T-helper 2 cell treated with Interferon-gamma antibody and Interleukin-4, amounts not matched to agents 100 ng/mL and 5 ng/mL, for 36 hours (primary cell): ENCODE measurements around the gene LEMD3. TPM values are rescaled to one million over a fixed set of nuclear protein-coding genes. Genes with fewer than 3 reads are reported as not detected.
"Not testable (repeated sequence)": the region's sequence is repeated elsewhere in the genome, so short reads cannot be mapped to it uniquely, and the experiment has no call there.

Experiments
- intact Hi-C: fragments of 100-400 bp; cut with micrococcal nuclease; formaldehyde crosslinking; loops from one replicate; pipeline ENCODE4 v1.15.1; 2023
- total RNA-seq: library from RNA; stranded (reverse); gene quantifications from 2 replicates; pipeline ENCODE4 v1.2.3, GENCODE V29; 2022

LEMD3 gene
- total RNA-seq, 1 donor from 2014 or later: 32.1 TPM

DNA sequence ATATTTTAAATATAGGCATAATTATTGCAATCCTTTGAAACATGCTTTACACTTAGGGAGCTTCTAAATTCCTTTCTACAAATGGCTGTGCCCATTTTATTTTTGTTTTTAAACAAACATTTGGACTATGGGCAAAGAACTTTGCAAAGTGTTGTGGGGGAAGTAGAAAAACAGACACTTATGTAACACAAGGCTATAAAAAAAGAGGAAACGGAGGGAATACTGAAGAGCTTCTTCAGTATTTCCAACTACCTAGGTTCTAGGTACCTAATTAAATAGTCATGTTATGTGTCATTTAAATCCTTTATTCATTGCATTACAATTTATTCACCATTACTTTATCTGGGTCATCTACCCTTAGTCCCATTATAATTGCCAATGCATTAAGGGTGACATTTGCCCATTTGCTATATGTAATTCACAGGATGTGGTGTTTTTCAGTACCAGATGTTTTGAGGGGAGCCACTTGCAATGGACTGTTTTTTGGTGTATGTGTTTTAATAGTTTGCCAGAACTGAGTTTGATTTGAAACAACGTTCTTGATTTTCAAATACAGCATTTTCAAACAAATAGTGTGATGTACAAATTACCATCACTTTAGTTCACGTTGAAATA lies 107.6 kb downstream of the LEMD3 start:
- intact Hi-C loops: no loop called here

DNA sequence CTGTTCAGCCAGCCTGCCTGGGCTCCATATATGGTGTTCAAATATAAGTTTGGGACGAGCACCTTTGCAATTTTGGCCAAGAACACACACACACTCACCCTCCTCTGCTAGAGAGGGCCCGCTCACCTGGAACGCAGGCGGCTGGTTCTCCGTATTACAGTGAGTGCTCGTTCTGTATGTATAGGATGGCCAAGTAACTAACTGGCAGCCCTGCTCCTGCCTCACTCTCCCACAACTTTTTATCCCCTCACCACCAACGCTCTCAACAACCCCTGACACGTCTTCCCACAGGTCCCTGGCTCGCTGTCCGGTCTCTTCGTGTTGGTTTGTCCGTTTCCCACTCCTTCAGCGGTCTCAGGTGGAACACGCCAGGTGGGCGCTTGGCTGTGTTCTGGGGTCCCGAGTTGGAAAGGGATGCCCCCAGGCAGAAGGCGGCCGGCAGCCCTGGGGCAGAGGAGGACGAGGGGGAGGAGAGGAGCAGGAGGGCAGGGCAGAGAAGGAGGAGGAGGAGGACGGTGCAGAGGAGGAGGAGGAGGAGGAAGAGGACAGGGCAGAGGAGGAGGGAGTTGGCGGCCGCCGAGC lies 108.7 kb downstream of the LEMD3 start:
- intact Hi-C loops: no loop called here

DNA sequence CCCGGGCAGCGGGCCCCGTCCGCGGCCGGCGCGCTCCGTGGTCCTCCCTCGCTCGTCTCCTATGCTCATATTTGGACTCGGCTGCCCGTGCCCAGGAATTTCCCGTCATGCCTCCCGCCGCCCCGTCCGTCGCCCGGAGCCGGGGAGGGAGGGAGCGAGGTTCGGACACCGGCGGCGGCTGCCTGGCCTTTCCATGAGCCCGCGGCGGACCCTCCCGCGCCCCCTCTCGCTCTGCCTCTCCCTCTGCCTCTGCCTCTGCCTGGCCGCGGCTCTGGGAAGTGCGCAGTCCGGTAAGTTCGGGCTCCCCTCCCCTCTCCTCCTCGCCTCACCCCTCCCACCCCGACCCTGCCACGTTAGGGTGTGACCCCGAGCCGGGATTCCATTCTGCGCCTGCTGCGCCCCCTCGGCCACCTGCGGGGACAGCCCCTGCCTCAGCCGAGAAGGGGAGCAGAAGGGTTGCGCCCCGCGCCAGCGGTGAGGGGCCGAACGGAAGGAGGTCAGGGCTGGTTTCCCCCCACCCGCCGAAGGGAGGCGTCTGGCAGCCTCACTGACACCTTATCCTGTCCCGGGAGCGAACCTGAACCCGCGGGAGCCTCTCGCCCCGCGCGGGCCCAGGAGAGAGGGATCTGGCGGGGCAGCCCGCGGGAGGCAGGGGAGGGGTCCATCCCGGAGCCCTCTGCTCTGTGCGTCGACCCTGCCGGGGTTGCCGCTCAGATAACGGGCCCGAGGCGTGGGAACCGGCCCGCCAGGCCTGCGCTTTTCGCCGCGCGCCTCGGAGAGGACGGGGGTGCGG lies 109.4 kb downstream of the LEMD3 start, which contains the start of gene MSRB3:
Gene MSRB3, plus strand, starts transcription at position 108 of the 793 bp plus-strand sequence. CDS start 29,897 bp downstream, outside the sequence.
- intact Hi-C loops: no loop called here

DNA sequence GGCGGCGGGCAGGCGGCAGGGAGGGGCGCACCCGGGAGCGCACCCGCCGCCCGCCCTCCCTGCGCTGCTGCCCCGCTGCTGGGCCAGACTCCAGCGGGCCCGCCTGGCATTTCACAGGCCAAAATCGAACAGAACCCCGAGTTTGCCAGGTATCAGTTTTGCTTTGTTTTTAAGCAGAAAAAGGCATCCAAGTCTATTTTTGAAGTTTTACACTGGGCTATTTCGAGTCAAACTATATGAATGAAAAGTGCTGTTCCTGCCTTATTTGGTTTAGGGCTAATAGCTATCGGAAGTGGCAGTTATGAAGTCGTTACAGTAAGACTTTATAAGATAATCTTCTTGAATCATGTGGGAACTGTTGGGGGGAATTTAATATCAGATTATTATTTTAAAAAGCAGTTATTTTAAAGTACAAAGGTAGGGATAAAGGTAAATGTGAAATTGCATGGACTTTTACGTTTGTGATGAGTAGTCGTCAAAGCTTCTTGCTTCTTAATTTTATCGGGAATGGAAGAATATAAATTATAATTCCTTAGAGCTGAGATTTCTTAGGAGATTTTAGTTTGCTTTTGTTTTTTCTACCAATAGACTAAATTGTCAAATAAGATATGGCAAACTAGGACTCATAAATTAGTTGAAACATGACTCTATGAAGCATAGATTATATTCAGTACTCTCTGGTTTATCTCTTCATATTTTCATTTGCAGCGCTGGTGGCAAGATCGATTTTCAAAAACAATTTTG lies 110.2 kb downstream of the LEMD3 start:
- intact Hi-C loops: no loop called here

DNA sequence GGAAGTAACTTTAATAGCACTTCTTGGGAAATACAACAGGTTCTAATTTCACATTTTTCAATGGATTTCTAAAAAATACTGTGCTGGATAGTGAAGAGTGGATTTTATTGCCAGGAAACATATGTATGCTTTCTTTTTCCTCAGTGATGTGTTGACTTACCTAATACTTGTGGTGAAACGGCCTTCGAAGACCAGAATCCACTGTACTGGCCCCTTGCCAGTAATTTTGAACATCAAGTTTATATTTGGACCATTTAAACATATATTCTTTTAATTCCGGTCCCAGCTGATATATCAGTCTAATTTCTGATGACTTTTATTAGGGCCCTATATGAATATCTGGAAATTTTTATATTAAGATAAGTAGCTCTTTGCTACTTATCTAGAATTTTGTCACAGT lies 110.9 kb downstream of the LEMD3 start:
- intact Hi-C loops: no loop called here

DNA sequence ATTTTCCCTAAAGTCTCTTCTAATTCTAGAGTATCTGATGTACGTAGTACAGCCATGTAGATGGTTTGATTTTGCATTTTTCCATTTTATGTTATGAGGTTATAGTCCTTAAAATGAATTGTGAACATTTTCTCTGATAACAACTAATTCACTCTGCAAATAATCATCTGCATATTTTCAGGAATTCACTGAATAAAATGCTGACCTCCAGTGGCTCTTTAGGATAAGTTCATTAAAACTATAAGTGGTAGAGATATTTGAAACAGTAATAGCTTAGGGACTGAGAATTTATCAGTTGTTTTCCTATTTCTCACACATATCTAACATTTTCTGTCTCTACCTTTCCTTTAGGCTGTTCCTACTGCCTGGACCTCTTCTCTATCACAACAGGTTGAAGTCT lies 113.5 kb downstream of the LEMD3 start:
- intact Hi-C loops: no loop called here

DNA sequence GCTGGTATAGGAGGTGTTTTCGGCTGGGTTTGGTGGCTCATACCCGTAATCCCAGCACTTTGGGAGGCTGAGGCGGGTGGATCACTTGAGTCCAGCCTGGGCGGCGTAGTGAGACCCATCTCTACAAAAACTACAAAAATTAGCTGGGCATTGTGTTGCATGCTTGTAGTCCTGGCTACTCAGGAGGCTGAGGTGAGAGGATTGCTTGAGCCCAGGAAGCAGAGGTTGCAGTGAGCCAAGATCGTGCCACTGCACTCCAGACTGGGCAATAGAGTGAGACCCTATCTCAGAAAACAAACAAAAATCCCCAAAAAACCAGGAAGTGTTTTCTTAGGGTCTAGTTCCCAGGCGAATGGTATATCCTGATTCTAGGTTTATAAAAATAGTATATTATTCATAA lies 116.1 kb downstream of the LEMD3 start:
- intact Hi-C loops: not testable (repeated sequence)

DNA sequence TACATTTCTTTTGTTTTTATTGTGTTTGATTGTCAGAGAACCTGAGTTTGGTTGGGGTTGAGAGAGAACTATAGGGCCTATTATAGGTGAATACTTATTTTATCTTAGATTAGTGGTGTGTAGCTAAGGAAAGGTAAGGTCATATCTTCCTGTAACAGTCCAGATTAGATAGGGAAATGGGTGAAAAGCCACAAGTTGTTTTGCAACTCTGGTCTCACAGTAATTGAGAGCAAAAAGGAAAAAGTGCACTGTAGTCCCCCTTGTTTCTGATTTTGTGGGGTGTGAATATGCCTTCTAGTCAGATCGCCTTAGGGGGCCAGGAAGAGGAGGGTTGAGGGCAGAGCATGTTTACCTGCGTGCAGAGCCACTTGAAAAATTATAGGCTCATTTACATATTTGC lies 118.0 kb downstream of the LEMD3 start:
- intact Hi-C loops: no loop called here

DNA sequence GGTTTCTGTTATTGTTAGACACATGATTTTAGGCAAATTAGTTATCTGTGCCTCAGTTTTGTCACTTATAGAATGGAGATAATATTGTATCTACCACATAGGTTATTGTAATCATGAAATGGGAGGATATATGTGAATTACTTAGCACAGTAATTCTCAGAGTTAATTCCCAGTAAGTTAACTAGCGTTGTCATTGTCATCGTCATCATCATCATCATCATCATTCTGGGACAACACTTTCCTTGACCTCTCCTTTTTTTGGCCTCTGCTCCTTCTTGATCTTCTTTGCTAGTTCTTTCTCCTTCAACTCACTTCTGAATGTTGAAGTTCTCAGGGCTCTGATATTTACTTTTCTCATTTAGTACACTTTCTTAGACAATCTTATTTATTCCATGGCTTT lies 122.9 kb downstream of the LEMD3 start:
- intact Hi-C loops: no loop called here

DNA sequence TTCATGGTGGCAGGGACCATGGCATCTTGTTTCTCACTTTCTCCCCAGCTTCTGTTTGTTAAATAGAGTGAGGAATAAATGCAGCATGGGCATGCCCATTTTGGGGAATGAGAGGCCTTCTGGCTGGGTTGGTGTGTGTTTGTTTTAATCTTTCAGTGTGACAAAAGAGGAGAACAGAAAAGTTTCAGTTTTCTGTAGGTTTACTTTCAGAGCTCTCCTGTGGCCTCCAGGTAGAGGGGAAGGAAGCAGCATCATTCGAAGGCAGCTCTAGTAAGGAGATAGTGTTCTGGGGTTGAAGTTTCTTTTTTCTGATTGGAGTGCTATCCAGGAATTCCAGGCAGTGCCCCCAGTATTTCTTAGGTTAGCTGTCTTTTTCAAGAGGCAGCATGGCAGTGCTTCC lies 124.4 kb downstream of the LEMD3 start:
- intact Hi-C loops: no loop called here

DNA sequence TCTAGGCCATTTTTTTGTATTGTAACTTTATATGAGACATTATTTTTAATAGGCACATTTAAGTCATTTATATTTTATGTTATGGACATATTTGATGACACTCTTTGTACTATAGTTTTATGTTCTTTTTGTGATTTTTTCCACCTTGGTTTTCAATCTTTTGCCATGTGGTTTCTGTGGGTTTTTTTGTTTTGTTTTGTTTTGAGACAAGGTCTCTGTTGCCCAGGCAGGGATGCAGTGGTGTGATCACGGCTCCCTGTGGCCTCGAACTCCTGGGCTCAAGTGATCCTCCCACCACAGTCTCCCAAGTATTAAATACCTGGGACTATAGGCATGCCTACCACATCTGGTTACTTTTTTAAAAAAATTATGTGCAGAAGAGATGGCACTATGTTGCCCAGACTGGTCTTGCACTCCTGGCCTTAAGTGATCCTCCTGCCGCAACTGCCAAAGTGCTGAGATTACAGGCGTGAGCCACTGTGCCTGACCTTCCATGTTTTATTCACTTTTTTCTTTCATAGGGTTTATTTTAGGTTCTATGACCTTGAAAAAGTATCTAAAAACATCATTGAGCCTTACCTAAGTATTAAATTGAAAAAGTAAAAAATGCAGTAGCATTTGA lies 125.4 kb downstream of the LEMD3 start:
- intact Hi-C loops: no loop called here

DNA sequence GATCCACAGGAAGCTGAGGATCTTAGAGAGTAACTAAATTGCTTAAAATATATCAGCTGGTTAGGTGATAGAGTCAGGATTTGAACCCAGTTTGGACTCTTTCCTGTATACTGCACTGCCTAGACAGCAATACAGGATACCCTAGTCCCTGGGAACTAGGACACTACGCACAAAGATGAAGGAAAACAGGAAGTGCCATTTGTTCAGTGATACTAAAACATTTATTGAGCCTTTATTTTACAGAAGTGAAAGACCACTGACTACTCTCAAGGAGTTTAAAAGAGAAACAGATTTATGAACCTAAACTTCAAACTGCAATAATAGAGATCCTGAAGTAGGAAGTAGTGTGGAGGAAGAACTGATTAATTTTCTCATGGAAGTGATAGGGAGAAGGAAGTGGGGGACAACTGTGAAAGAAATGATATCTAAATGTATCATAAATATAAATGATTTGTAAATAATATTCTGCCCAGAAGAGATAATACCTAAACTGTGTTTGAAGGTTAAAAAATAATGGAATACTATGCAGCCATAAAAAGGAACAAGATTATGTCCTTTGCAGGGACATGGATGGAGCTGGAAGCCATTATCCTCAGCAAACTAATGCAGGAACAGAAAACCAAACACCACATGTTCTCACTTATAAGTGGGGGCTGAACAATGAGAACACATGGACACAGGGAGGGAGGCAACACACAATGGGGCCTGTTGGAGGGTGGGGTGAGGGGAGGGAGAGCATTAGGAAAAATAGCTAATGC lies 127.3 kb downstream of the LEMD3 start:
- intact Hi-C loops: no loop called here

Other genes starting within 250 kb of the LEMD3 start
- gene WIF1, start 48.3 kb upstream of the LEMD3 start, total RNA-seq: not detected in 2 replicates
- not detected in 2 replicates for gene MSRB3, start 109.1 kb downstream of the LEMD3 start, total RNA-seq